Skin of body (tissue), 2 donors: Measurements from ENCODE around the gene DNM3. TPM values are rescaled to one million over a fixed set of nuclear protein-coding genes. Genes with fewer than 3 reads are reported as not detected.
"Not testable (repeated sequence)": the region's sequence is repeated elsewhere in the genome, so short reads cannot be mapped to it uniquely, and the experiment has no call there.

Experiments used
- DNase-seq: peaks from one replicate; lab custom pipeline; 2025; lab: John Stamatoyannopoulos, UW
- total RNA-seq: library from RNA; depleted of rRNA; stranded (reverse); fragments of >200 nt; gene quantifications from one replicate; pipeline ENCODE4 v1.2.3, GENCODE V29; 2014

The DNM3 gene
- total RNA-seq, 1 donor from 2014 or later, result 5.2 TPM

- DNase-seq, result no peak
These were observed 432.5 kb downstream of the DNM3 start for GRCh38 chr1:172273647-172274396.

GRCh38 chr1:172275478-172275877, 434.2 kb downstream of the DNM3 start:
- DNase-seq, result no peak

- no peak for DNase-seq
These were observed 435.0 kb downstream of the DNM3 start for GRCh38 chr1:172276120-172276818.

DNA sequence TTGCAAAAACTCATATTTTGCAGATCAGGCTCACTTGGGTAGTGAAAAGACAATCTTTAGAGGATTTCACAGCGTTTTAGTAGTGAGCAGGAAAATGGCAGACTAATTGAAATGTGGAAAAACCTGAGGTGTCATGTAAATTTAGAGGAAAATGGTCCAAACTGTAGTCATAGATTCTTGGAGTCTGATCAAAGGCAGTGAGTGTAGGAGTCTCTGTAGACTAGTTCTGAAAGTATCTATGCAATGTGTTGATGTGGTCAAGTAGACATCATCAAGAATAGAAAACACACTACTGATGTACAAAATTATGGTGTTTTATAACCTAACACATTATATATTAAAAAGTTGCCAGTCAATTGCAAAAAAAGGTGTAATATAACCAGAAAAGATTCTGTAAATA, 436.0 kb downstream of the DNM3 start:
- DNase-seq, result no peak

DNA sequence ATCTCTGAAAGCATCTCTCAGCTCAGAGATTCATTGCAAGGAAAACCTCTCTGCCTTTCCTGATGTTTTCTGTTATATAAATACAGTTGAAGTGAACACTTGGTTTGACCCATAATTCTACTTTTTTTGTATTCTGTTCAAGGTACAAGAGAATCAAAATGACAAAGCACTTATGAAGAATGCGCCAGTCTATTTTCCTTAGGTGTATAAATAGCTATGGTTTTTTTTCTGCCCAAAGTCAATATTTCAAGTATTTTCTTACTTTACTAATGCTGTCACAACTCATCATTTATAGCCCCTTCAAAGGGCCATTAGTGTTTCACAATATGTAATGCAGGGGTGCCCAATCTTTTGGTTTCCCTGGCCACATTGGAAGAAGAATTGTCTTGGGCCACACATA, 436.7 kb downstream of the DNM3 start:
- no peak for DNase-seq

DNA sequence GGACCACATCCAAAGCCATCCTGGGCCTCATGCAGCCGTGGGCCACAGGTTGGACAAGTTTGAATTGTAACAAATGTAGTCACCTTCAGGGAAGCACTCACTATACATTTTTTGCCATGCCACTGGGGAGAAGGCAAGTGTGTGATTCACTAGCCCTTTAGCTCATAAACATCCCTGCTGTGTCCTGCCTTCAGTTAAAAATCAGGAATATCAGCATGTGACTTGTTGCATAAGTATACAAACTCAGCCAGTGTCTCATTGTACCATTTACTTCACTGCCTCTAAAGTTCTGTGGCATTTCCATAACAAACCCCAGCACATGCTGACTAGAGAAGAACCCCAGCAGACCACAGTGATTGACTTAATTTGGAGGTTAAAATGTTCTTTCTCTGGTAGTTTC, 437.2 kb downstream of the DNM3 start:
- peak; percentile 13 for DNase-seq

DNA sequence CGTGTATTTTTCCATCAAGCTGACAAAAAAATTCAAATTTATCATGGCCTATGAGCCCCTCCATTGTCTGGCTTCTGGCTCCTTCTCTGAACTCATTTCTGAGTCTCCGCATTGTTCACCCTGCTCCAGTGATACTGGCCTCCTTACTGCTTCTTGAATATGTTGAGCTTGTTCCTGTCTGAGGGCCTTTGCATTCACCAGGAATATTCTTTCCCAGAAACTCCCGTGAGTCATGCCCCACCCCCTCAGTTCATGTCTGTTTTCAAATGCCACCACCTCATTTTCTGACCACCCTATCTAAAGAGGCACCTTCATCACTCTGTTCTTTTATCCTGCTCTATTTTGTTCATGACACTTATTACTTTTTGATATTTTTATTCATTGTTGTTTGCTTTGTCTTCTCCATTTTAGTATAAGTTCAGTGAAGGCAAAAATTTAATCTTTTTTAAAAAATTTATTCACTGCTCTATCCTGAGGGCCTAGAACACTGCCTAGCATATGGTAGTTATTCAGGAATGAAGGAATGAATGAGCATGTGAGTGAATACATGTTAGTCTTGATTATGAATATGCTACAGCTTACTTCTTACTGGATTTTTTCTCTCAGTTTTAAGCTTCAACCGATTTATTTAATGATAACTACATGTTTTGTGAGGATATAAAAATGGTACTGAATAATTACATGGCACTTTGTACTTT, 438.8 kb downstream of the DNM3 start:
- DNase-seq, result no peak

DNA sequence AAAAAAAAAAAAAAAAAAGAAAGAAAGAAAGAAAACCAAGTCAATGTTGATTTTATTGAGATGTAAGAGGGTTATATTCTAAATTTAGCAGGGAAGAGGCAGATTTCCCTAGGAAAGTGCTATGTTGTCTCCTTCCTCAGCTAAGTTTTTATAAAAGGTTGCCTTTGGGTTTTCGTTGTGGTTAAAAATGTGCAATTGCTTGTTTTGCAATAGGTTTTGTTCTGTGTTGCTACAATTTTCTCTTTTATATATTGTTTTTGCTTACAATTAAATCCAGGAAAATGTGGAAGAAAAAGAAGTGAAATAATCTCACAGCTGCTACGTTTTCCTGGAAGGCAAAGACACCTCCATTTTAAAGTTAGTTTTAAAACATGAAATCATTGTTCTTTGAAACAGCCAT, 442.5 kb downstream of the DNM3 start:
- no peak for DNase-seq

DNA sequence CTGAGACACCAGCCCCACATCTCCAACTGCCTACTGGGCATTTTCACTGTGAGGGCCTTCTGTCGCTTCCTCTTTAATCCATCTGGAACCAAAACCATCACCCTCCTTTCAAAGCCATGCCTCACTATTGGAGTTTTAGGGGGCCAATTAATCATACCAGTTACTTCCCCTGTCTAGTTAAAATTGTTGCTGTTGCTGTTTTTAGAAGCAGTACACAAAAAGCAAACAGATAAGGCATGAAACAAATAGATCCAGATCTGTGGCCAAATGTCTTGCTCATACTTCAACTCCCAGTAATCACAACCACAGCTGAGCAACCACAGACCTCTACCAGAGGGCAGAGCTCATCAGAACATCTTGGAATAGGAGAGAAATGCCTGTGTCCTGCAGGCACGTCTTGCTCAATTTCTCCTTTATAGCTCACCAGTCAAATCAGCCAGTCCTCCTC, 445.4 kb downstream of the DNM3 start:
- DNase-seq, result no peak

- DNase-seq, result no peak
These were observed 445.9 kb downstream of the DNM3 start for GRCh38 chr1:172287208-172287607.

DNA sequence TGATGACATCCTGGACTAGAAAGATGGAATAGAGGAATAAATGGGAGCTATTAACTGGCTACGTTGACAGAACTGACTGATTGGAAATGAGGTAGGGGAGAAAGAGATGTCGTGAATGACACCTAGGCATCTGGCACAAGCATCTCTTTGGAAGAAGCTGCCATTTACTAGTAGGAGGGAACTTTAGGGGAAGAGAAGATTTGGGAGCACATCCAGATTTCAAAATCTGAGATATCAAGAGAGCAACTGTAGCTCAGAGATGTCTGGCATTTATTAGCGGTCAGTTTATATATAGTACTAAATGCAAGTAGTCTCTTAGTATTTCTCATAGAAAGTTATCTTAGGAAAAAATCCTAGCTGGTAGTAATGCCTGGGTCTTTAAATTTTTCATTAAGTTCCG, 447.3 kb downstream of the DNM3 start:
- no peak for DNase-seq

- DNase-seq, result no peak
These were observed 448.1 kb downstream of the DNM3 start for GRCh38 chr1:172289448-172289847.

GRCh38 chr1:172292840-172293239, 451.5 kb downstream of the DNM3 start:
- no peak for DNase-seq

GRCh38 chr1:172293429-172293828, 452.1 kb downstream of the DNM3 start:
- DNase-seq, result no peak

DNA sequence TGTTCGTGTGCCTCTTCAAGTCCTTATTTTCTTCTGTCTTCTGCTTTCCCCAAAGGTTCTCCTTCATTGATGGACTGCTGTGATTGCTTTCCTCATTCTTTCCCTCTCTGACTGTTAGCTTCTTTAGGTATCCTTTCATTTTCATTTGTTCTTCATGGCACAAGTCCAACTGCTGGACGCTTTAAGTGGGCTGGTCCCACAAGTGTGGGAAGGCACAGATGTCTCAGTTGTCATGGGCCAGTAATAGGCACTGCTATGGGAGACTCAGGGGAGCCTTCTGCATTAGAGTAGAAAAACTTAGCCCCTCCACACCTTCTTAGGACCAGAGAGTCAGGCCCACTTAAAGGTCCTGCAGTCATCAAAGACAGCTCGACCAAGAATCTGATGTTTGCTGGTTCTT, 456.8 kb downstream of the DNM3 start:
- no peak for DNase-seq

GRCh38 chr1:172298911-172299310, 457.6 kb downstream of the DNM3 start:
- DNase-seq, result no peak

DNA sequence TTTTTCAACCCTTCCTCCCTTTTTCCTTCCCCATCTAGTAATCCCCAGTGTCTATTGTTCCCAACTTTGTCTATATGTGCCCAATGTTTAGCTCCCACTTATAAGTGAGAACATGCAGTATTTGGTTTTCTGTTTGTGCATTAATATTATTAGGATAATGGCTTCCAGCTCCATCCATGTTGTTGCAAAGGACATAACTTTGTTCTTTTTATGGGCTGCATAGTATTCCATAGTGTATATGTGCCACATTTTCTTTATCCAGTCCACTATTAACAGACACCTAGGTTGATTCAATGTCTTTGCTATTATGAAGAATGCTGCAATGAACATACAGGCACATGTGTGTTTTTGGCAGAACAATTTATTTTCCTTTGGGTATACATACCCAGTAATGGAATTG, 458.2 kb downstream of the DNM3 start:
- no peak for DNase-seq

DNA sequence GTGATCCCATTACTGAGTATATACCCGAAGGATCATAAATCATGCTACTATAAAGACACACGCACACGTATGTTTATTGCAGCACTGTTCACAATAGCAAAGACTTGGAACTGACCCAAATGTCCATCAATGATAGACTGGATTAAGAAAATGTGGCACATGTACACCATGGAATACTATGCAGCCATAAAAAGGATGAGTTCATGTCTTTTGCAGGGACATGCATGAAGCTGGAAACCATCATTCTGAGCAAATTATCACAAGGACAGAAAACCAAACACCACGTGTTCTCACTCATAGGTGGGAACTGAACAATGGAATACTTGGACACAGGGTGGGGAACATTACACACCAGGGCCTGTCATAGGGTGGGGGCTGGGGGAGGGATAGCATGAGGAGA, 466.2 kb downstream of the DNM3 start:
- not testable (repeated sequence) for DNase-seq

- DNase-seq, result no peak
These were observed 466.8 kb downstream of the DNM3 start for GRCh38 chr1:172308142-172308541.

DNA sequence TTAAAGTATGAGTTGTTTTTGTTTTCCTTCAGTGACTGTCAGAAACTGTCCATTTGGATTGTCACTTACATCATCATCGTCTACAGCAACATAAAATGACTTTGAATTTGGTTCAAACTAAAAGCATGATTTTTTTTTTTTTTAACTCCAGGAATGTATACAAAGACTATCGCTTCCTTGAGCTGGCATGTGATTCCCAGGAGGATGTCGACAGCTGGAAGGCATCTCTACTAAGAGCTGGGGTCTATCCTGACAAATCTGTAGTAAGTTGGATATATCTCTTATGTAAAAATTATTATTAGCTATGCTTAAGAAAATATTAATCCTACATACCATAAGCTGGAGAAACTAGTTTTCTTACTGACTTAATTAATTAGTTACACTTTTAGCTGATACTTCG, 467.3 kb downstream of the DNM3 start:
- no peak for DNase-seq

DNA sequence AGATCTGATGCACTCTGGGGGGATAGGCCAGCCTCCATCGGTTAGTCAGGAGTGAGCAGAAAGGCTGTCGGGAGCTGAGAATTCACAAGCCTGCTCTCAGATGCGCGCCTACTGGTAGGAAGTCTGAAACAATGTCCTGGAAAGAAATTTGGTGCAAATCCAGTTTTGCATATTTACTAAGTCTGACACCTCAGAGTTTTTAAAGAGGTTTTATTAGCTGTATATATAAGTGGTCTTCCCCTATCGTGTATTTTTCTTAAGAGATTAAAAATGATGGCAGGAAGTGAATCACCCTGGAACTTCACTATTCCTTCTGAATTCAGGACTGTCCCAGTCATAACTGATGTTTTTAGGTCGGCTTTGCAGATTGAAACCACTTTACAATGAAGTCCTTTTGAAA, 479.4 kb downstream of the DNM3 start:
- DNase-seq, result peak; percentile 40

GRCh38 chr1:172321451-172321850, 480.2 kb downstream of the DNM3 start:
- peak; percentile 96 for DNase-seq
